Endothelial cell of umbilical vein (primary cell): ENCODE measurements around the gene CALN1. TPM values are rescaled to one million over a fixed set of nuclear protein-coding genes. Genes with fewer than 3 reads are reported as not detected.

ENCODE experiments used
- BruUV-seq: library from RNA; stranded (reverse); fragments of 400-500 nt; replicated peaks from 2 replicates; lab custom pipeline; 2021; lab: Mats Ljungman, UMichigan
- CTCF ChIA-PET: fragments of 300-600, 350-600 bp; sonication (Branson Sonifier 250); formaldehyde crosslinking; loops from one replicate; lab custom pipeline; 2021; ENCODE audit warnings: antibody characterized with exemption, inconsistent platforms; lab: Charles Lee
- POLR2A ChIA-PET: fragments of 300-600, 350-600 bp; sonication (Branson Sonifier 250); formaldehyde crosslinking; loops from one replicate; lab custom pipeline; 2021; ENCODE audit warnings: antibody characterized with exemption, inconsistent platforms; lab: Charles Lee
- DNase-seq: peaks from one replicate; pipeline ENCODE4 v3.0.0-alpha.2; 2011; ENCODE audit warnings: low read depth, low spot score
- FAIRE-seq: peaks from 2 replicates; lab custom pipeline; 2011; peaks lifted over from hg19 to GRCh38; lab: Jason Lieb, UNC
- H2AFZ ChIP-seq: 2 replicates; pipeline ENCODE4 v1.6.0; 2012; ENCODE audit warnings: low read depth, low read length, control low read depth, inconsistent platforms
- H3K27ac ChIP-seq: 2 replicates; pipeline ENCODE4 v1.5.1; 2011; ENCODE audit warnings: low read depth, mild to moderate bottlenecking, control low read depth, low read length, moderate library complexity; ENCODE audit not compliant: insufficient read depth
- H3K27me3 ChIP-seq, 2 experiments: 2 replicates each; pipeline versions ENCODE4 v1.6.0 to v1.6.1; 2011; ENCODE audit warnings: low read length in 2 of 2, mixed read lengths in 1 of 2; ENCODE audit not compliant: control insufficient read depth in 2 of 2, insufficient read depth in 2 of 2
- H3K36me3 ChIP-seq, 2 experiments: 2 replicates in 1 of 2; 3 replicates in 1 of 2; pipeline ENCODE4 v1.5.1; 2011; ENCODE audit warnings: low read length in 2 of 2, mild to moderate bottlenecking in 1 of 2, moderate library complexity in 1 of 2; ENCODE audit not compliant: control insufficient read depth in 2 of 2, insufficient read depth in 2 of 2; ENCODE audit errors: extremely low read depth in 1 of 2
- H3K4me1 ChIP-seq: 3 replicates; pipeline ENCODE4 v1.5.1; 2011; ENCODE audit warnings: mild to moderate bottlenecking, low read length; ENCODE audit not compliant: control insufficient read depth, insufficient read depth; ENCODE audit errors: extremely low read depth
- H3K4me2 ChIP-seq: 2 replicates; pipeline ENCODE4 v1.6.1; 2011; ENCODE audit warnings: low read length, control low read depth, mixed read lengths; ENCODE audit not compliant: insufficient read depth
- H3K4me3 ChIP-seq, 3 experiments: fragments of 200-600 bp in 1 of 3; sonication (generic), shearing (Covaris generic) in 1 of 3; replicated peaks in 1 of 3; 2 replicates each; pipeline ENCODE4 v1.5.1; 2011 to 2016; ENCODE audit warnings: control low read depth in 3 of 3, low read length in 3 of 3, mild to moderate bottlenecking in 2 of 3, inconsistent platforms in 1 of 3, low read depth in 1 of 3, moderate library complexity in 1 of 3; ENCODE audit not compliant: insufficient read depth in 1 of 3
- H3K79me2 ChIP-seq: 2 replicates; pipeline ENCODE4 v1.6.0; 2012; ENCODE audit warnings: low read length, inconsistent platforms; ENCODE audit not compliant: control insufficient read depth, insufficient read depth
- H3K9ac ChIP-seq: replicated peaks from 2 replicates; pipeline ENCODE3; 2011; ENCODE audit warnings: low read length, control low read depth; ENCODE audit not compliant: insufficient read depth; ENCODE audit errors: extremely low read depth
- H3K9me1 ChIP-seq: replicated peaks from 3 replicates; pipeline ENCODE4 v1.6.0; 2011; ENCODE audit warnings: mild to moderate bottlenecking, low read length; ENCODE audit not compliant: control insufficient read depth, insufficient read depth; ENCODE audit errors: extremely low read depth
- H3K9me3 ChIP-seq: replicated peaks from 2 replicates; pipeline ENCODE4 v1.5.1; 2012; ENCODE audit warnings: low read length, inconsistent platforms; ENCODE audit not compliant: control insufficient read depth, insufficient read depth
- H4K20me1 ChIP-seq: replicated peaks from 2 replicates; pipeline ENCODE3; 2011; ENCODE audit warnings: mild to moderate bottlenecking, low read length; ENCODE audit not compliant: control insufficient read depth, insufficient read depth; ENCODE audit errors: extremely low read depth
- CTCF ChIP-seq, 2 donors: IDR thresholded peaks; 1 replicate in 1 of 2; 2 replicates in 1 of 2; pipeline ENCODE4 v1.5.1; 2011; ENCODE audit warnings: low read length in 2 of 2, mild to moderate bottlenecking in 2 of 2, moderate library complexity in 2 of 2, control low read depth in 1 of 2, inconsistent platforms in 1 of 2, low read depth in 1 of 2; ENCODE audit not compliant: insufficient read depth in 1 of 2; ENCODE audit errors: extremely low read depth in 1 of 2
- EZH2 ChIP-seq: IDR thresholded peaks from 2 replicates; pipeline ENCODE4 v1.6.1; 2012; ENCODE audit warnings: borderline replicate concordance, low read depth, mild to moderate bottlenecking, moderate library complexity, low read length, inconsistent platforms; ENCODE audit not compliant: severe bottlenecking
- FOS ChIP-seq: IDR thresholded peaks from 2 replicates; pipeline ENCODE4 v1.6.1; 2011; ENCODE audit warnings: mild to moderate bottlenecking, low read length, moderate library complexity, borderline replicate concordance; ENCODE audit not compliant: insufficient read depth
- GATA2 ChIP-seq: IDR thresholded peaks from 2 replicates; pipeline ENCODE4 v1.7.0; 2011; ENCODE audit warnings: low read depth, mild to moderate bottlenecking, moderate library complexity, mixed read lengths, low read length; ENCODE audit not compliant: insufficient read length, insufficient read depth
- JUN ChIP-seq: IDR thresholded peaks from 2 replicates; pipeline ENCODE4 v1.6.1; 2011; ENCODE audit warnings: borderline replicate concordance, low read depth; ENCODE audit not compliant: insufficient read length, insufficient read depth
- MAX ChIP-seq: IDR thresholded peaks from 2 replicates; pipeline ENCODE4 v1.6.1; 2011; ENCODE audit not compliant: insufficient read depth, insufficient read length
- MYC ChIP-seq: IDR thresholded peaks from one replicate; pipeline ENCODE4 v1.6.1; 2011; ENCODE audit warnings: mild to moderate bottlenecking, low read depth, low read length
- POLR2A ChIP-seq: IDR thresholded peaks from 2 replicates; pipeline ENCODE4 v1.6.1; 2012; ENCODE audit warnings: low read depth, mild to moderate bottlenecking, control low read depth, low read length
- POLR2AphosphoS5 ChIP-seq: IDR thresholded peaks from 2 replicates; pipeline ENCODE4 v1.6.1; 2012; ENCODE audit warnings: low read depth, mild to moderate bottlenecking, control low read depth, low read length, moderate library complexity; ENCODE audit not compliant: insufficient read depth
- dilution Hi-C: fragments of 300-500 bp; cut with MboI; formaldehyde crosslinking; loops from one replicate; pipeline ENCODE4 v1.15.0; 2019; ENCODE audit warnings: low sequenced_read_pairs; ENCODE audit not compliant: extremely low pct_ligation_motif_present
- intact Hi-C: fragments of 100-400 bp; cut with micrococcal nuclease; formaldehyde crosslinking; loops from one replicate; pipeline ENCODE4 v1.10.0; 2022
- polyA plus RNA-seq, 4 experiments: library from polyadenylated mRNA; depleted of rRNA in 3 of 4; stranded (reverse) in 3 of 4; unstranded in 1 of 4; fragments of >200 nt; gene quantifications; 2 replicates each; pipeline versions ENCODE4 v1.2.1 to v1.2.3, GENCODE V29; 2011 to 2012; ENCODE audit warnings: missing spikeins in 1 of 4
- total RNA-seq: library from RNA; stranded (reverse); gene quantifications from 2 replicates; pipeline ENCODE4 v1.2.3, GENCODE V29; 2021

CALN1 gene
- total and polyA plus RNA-seq, 2 donors (not counting 3 experiments of a cell fraction or from before 2014, with no cell fraction given) = not detected

GRCh38 chr7:72037516-72037915, 374.6 kb downstream of the CALN1 start:
- no peak overlapping the region for H3K9ac ChIP-seq
- H3K4me1 ChIP-seq = no peaks in the 10 kb centered on the region
- no peak for FAIRE-seq
- H3K9me3 ChIP-seq = peaks cover 2% of the 10 kb centered on the region
- H3K36me3 ChIP-seq = no peaks in the 10 kb centered on the region
- no peak overlapping the region for H3K4me2 ChIP-seq
- H3K9me1 ChIP-seq = no peaks in the 10 kb centered on the region
- no peak for DNase-seq
- TF ChIP-seq FOS = no peak
- no peak for TF ChIP-seq POLR2AphosphoS5
- no peak for TF ChIP-seq EZH2
- no peak for TF ChIP-seq MAX
- no peak for TF ChIP-seq GATA2
- no peak for TF ChIP-seq JUN
- TF ChIP-seq MYC = no peak
- no peak for TF ChIP-seq CTCF (IDR thresholded peaks at IDR 0.05; ENCODE audit: extremely low read depth in 1 of 2, insufficient read depth in 1 of 2, low read depth in 1 of 2, low read length in 2 of 2)
- no peak for TF ChIP-seq POLR2A
- no peak overlapping the region for H3K27ac ChIP-seq
- H3K27me3 ChIP-seq = no peaks in the 10 kb centered on the region
- no peaks in the 10 kb centered on the region for H4K20me1 ChIP-seq
- no peak overlapping the region for H2AFZ ChIP-seq
- ChIA-PET CTCF (no interaction called here), POLR2A (no interaction called here)
- intact Hi-C loops (no loop called here), dilution Hi-C loops (no loop called here)
- H3K79me2 ChIP-seq = no peaks in the 10 kb centered on the region
- no TSS peak for BruUV-seq
- no peak overlapping the region for H3K4me3 ChIP-seq
